Measurements from ENCODE around the gene DOP1A. TPM values are rescaled to one million over a fixed set of nuclear protein-coding genes. Genes with fewer than 3 reads are reported as not detected.

DOP1A gene
- total and polyA plus RNA-seq, 2 of the 13 experiments (the other 11 are each of a cell fraction or from before 2014, with no cell fraction given): 5.2 to 16.7 TPM

- TF ChIP-seq AKNA (CRISPR knock-in tag; IDR thresholded peaks at IDR 0.05; ENCODE audit: borderline replicate concordance) (no peak), ZNF441 (CRISPR knock-in tag; IDR thresholded peaks at IDR 0.05; ENCODE audit: borderline replicate concordance) (peak; percentile 69; the same call in 1 of the 2 replicates), BHLHE40 (IDR thresholded peaks at IDR 0.05; ENCODE audit: low read length) (peak; percentile 73), NFE2L1 (CRISPR knock-in tag; IDR thresholded peaks at IDR 0.05; ENCODE audit: borderline replicate concordance) (no peak), CENPBD1 (CRISPR knock-in tag; IDR thresholded peaks at IDR 0.05; ENCODE audit: borderline replicate concordance, low read depth) (no peak), SRY (CRISPR knock-in tag; IDR thresholded peaks at IDR 0.05) (no peak; the same call in 1 of the 2 replicates), BORCS8-MEF2B (CRISPR knock-in tag; IDR thresholded peaks at IDR 0.05) (peak; percentile 94), SATB2 (CRISPR knock-in tag; IDR thresholded peaks at IDR 0.05) (no peak), ZNF501 (CRISPR knock-in tag; IDR thresholded peaks at IDR 0.05) (peak; percentile 84), TAF1 (CRISPR knock-in tag; IDR thresholded peaks at IDR 0.05) (peak; percentile 81), ZNF251 (CRISPR knock-in tag; IDR thresholded peaks at IDR 0.05) (no peak), MAFK (conservative IDR thresholded peaks at IDR 0.05 in 1 of 2, IDR thresholded peaks at IDR 0.05 in 1 of 2; ENCODE audit: low read length in 2 of 2) (no peak), ZFP37 (CRISPR knock-in tag; IDR thresholded peaks at IDR 0.05; ENCODE audit: borderline replicate concordance) (peak; percentile 82; the same call in 1 of the 2 replicates), PRPF4 (IDR thresholded peaks at IDR 0.05; ENCODE audit: low read depth, low read length, poor library complexity, severe bottlenecking) (no peak), ZBTB10 (CRISPR knock-in tag; IDR thresholded peaks at IDR 0.05; ENCODE audit: borderline replicate concordance) (no peak), ZNF20 (CRISPR knock-in tag; IDR thresholded peaks at IDR 0.05) (0 out of 2 replicates have a peak, but pooled peaks have one; percentile 77), RELA (CRISPR knock-in tag; IDR thresholded peaks at IDR 0.05) (0 out of 2 replicates have a peak, but pooled peaks have one; percentile 35), ETV5 (CRISPR knock-in tag; IDR thresholded peaks at IDR 0.05; ENCODE audit: borderline replicate concordance) (no peak), TOPORS (CRISPR knock-in tag; IDR thresholded peaks at IDR 0.05) (peak; percentile 89)
Observed at GRCh38 chr6:83065511-83066192, 1.8 kb upstream of the DOP1A start, which contains the start of gene UBE3D (continued).
